ENCODE results near the gene OR52A1.
"Not testable (repeated sequence)": the region's sequence is repeated elsewhere in the genome, so short reads cannot be mapped to it uniquely, and the experiment has no call there.

Gene OR52A1

DNA sequence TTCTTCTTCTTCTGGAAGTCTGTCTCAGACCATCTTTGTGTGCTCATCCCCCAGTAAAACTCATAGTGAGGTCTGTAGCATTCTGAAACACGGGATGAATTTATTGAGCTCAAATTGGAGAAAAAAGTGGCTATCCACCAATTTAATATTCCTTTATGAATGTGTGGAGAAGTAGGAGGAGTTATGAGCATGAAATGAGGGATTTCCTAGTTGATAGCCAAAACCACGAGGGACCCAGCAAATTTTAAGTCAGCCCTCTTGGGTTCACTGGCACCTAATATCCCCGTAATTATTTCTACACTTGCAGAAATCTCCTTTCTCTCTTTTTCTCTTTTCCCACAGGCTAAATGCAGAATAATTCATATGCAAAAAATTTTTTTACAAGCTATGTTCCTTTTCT lies at the start of gene OR52A1:
TSS of gene OR52A1 (minus strand) at position 101 of the 400 bp plus-strand sequence. CDS start 2,388 bp downstream, outside the sequence.
- no peak for DNase-seq

DNA sequence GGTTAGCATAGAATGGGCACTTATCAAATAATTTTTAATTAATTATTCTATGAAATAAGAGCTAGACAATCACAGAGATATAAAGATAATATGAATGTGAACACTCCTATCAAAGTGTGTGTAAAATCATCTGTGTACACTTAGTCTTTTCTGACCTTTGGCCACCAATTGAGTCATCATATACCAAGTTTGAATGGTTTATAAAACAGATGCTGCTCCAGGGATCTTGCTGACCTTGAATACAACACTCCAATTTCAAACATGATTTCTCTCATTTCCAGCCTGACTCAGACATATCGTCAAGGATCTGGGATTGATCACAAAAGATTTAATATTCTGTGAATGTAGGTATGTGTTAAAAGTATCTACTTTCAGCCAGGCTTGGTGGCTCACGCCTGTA lies 48.8 kb upstream of the OR52A1 start:
- DNase-seq, result no peak

DNA sequence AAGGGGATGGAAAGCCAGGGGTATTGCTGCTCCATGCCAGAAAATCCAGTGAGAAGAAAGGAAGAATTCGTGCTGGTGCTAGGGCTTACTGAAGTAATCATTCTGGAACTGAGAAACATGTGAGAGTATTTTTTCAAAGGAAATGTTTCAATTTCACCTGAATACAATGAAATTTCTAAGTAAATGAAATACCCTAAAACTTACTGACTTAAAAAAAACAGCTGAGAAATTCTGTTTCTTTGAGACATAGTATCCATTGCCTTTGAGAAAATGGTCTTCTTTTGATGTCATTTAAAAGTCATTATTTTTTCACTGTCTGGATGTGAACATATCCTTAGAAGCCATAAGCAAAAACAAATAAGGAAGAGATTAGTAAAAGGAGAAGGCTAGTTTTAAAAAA lies 46.0 kb upstream of the OR52A1 start, which contains the start of gene OR51V1:
TSS of gene OR51V1 (minus strand) at position 101 of the 400 bp plus-strand sequence. CDS start at position 101, 0 bp downstream.
- no peak for DNase-seq

DNA sequence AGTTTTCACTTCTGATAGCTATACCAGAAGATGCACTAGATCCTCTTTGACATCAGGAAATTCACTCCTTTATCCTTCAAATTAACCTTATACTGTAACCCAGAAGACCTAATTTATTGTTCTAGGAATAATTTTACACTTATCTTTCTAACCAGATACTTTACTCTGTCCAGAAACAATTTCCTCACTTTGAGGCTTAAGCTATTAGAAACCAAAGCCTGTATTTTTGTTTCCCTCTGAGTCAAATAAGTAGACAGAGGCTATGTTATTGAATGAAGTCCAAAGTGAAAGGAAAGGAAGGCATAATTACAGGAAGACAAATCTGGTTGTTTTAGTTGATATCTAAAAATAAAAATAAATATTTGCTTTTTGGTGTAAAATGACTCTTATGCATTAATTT lies 43.7 kb upstream of the OR52A1 start:
- DNase-seq, result no peak

DNA sequence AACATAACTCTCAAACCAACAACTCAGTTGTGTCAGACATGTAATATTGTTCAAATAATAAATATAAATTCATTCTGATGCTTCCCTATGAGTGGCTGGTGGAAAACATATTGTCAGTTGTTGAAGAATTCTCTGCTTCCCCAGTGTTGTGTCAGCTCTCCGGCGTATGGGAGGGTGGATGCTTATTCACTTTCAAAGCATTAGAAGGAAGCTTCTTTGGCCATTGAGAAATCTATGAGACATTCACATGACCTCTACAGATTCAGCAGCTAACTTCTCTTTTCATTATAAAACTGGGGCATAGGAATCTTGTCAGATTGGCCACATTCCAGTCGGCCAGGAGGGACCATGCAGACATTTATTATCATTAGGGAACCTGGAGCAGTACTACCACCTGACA lies 43.0 kb upstream of the OR52A1 start:
- DNase-seq, result no peak

DNA sequence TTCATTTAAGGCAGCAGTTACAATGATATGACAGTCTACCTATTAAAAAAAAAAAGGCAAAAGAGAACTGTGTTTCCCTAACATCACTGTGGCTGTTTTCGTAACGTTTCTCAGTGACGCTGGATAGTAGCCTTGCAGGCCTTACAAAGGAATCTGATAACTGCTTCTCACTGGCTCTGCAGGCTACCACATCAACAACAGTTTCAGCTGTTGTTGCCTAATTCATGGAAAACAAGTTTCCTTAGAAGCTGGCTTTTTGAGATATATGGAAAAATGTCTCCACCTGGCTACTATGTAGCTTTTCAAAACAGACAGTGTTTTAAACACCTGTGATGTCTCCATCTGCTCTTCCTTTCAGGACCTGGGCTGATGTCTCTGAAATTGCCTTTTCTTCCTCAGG lies 42.2 kb upstream of the OR52A1 start:
- DNase-seq, result no peak

DNA sequence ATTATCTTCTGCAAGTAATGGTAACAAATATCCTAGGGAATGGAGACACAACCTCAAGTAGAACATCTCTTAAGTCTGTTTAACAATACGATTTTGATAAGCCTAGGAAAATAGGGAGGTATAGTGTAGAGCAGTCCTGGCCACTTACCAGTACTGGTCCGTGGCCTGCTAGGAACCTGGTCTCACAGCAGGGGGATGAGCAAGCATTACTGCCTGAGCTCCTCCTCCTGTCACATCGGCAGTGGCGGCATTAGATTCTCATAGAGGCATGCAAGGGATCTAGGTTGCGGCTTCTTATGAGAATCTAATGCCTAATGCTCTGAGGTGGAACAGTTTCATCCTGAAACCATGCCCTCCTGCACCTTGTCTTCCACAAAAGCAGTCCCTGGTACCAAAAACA lies 41.5 kb upstream of the OR52A1 start:
- no peak for DNase-seq

DNA sequence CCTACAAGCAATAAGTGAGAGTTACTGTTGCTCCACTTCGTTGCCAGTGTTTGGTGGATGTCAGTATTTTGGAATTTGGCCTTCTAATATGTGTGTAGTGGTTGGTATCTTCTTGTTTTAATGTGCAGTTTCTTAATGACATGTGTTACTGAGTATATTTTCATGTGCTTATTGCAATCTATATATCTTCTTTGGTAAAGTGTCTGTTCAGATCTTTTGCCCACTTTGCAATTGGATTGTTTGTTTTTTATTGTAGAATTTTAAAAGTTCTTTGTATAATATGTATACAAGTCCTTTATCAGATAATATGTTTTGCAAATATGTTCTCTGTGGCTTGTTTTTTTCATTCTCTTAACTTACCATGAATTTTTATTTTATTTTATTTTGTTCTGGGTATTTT lies 38.2 kb upstream of the OR52A1 start:
- no peak for DNase-seq

DNA sequence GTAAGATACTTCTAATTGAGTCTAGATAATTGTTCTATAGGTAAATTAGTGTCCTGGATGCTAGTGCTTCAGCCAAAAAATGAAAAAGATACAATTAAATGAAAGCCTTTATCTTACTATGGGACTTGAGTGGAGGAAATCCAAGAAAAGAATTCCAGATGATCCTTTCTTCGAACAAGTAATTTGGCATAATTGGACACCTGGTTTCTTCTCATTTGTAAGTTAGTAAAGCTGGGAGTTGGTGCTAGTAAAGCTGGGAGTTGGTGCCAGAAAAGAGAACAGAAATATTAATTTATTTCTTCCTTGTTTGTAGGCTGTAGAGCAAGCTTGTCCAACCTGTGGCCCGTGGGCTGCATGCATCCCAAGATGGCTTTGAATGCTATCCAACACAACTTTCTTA lies 33.6 kb upstream of the OR52A1 start:
- no peak for DNase-seq

DNA sequence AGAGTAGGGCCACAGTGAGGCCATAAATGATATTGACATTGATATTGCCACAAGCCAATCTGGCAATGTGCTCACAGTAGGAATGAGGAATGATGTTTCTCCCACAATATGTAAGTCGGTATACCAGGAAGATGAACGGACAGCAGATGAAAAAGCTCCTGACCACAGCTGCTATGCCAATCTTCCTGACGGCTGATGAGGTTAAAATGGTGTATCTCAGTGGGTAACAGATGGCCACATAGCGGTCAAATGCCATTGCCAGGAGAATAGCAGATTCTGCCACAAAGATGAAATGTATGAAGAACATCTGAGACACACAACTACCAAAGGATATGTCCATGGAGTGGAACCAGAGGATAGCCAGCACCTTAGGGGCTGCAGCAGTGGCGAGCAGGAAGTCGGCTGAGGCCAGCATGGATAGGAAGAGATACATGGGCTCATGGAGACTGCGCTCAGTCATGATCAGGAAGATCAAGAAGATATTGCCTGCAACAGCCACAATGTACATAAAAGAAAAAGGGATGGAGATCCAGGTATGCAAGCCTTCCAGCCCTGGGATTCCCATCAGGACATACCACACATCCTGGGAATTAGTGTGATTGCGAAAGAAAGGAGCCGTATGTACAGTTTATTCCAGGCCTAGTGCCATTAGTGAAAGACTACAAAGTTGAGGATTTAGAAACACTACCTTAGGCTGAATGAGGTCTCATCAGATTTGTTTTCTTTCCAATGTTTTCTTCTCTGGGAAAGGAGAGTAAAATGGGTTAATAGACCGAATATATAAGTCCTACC lies 23.7 kb upstream of the OR52A1 start:
- DNase-seq, result no peak

DNA sequence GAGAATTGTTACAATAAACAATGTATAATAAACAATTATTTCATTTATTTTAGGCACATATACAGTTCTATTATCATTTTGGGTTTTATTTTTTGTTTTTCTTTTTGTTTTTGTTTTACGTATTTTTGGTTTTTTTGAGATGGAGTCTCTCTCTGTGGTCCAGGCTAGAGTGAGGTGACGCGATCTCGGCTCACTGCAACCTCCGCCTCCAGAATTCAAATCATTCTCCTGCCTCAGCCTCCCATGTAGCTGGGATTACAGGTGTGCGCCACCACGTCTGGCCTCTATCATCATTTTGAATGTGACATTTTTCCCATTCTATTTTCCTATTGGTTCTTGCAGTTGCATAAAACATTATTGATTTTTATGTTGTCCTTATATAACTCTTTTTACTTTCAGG lies 20.4 kb upstream of the OR52A1 start:
- no peak for DNase-seq

DNA sequence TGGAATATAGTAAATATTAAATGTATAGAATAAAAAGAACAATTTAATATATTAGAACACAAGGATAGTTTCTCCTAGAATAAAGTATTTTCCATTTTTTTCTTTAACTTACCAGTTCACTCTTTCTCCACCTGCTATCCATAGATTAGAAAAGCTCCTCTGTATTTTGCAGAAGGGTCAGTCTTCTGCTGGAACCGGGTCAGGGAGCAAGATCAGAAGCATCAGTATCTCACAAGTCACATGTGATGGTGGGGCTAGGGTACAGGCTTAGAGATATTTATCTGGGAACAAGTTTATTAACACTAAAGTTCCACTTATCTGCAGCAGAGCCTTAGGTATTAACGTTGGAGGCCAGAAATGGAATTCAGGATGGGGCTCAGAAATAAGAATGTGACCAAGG lies 17.3 kb upstream of the OR52A1 start:
- no peak for DNase-seq

DNA sequence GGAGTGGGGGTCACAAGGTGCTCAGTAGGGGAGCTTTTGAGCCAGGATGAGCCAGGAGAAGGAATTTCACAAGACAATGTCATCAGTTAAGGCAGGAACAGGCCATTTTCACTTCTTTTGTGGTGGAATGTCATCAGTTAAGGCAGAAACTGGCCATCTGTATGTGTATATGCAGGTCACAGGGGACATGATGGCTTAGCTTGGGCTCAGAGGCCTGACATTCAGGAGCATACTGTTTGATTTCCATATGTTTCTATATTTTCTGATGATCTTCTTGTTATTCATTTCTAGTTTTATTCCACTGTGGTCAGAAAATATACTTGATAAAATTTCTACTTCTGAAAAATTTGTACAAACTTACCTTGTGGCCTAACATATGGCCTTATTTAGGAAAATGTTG lies 11.3 kb upstream of the OR52A1 start:
- DNase-seq, result not testable (repeated sequence)

DNA sequence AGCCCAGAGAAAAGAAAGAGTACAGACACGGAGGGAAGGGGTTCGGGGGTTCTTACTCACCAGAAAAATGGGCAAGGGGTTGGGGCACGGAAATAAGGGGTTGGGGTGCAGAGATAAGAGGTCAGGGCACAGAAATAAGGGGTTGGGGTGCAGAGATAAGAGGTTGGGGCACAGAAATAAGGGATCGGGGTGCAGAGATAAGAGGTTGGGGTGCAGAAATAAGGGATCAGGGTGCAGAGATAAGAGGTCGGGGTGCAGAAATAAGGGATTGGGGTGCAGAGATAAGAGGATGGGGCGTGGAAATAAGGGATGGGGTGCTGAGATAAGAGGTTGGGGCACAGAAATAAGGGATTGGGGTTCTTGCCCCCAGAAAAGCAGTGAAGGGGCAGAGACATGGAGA lies 10.2 kb upstream of the OR52A1 start:
- DNase-seq, result not testable (repeated sequence)

DNA sequence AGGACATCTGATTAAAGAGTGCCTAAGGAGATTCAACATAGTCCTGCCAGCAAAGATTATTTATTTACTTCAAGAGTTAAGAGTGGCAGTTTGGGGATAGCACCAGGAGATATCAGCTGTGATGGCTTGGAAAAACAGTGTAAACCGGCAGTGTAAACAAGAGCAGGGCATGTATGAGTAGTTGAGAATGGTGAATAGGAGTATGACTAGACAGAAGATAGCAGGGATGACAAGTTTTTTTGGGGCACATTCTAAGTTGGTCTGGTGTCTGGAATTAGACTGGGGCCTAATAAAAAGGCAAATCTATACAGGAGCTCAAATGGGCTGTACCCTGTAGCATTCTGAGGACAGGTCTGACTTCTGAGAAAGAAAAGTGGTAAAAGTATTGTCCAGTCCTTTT lies 6.5 kb upstream of the OR52A1 start:
- DNase-seq, result not testable (repeated sequence)

DNA sequence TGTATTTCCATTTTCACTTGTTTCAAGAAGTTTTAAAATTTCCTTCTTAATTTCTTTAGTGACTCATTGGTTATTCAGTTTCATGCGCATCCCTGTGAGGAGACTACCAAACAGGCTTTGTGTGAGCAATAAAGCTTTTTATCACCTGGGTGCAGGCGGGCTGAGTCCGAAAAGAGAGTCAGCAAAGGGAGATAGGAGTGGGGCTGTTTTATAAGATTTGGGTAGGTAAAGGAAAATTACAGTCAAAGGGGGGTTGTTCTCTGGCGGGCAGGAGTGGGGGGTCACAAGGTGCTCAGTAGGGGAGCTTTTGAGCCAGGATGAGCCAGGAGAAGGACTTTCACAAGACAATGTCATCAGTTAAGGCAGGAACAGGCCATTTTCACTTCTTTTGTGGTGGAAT lies 5.7 kb upstream of the OR52A1 start:
- not testable (repeated sequence) for DNase-seq

DNA sequence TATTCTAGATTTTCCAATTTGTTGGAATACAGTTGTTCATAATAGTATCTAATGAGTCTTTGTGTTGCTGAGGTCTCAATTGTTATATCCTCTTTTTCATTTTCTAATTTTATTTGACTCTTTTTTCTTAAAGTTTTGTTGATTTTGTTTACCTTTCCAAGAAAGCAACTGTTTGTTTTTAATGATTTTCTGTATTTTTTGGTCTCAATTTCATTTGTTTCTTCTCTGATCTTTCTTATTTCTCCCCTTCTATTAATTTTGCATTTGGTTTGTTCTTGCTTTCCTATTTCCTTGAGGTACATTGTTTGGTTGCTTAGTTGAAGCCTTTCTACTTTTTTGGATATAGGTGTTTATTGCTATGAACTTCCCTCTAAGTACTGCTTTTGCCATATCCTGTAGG lies 5.2 kb upstream of the OR52A1 start:
- DNase-seq, result no peak

DNA sequence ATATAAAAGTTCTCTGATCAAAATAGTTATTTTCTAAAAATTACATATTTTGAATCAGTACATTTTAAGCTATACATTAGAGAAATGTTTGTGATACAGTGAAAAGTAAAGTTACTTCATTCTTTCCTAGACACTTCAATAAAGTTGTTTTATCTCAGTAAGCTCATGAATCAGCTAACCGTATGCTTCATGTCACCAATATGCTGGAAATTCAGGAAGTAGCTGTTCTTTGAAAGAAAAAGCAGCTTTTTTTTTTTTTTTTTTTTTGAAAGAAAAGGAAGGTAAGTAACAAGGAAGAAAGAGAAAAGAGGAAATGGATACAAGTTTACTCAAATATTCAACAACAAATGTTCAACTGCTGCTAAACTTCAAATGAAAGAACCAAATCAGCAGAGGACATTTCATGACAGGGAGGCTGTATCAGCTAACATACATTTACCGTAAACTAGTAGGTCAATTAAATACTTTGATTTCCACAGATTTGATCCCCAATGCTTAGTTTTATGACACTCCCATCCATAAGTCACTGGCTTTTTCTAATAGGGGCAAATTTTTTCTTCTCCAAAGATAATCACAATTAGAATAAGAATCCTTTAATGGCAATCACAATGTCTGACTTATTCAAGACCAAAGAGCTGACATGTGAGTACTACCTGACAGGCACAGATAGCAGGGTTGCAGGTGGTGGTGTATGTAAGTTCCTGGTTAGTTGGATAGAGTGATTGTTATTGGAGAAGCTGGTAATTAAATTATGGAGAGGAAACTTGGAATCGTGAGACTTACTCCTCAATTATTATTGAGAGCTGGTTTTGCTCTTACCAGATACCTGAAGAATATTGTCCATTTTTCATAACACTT lies 754 bp downstream of the OR52A1 start:
- DNase-seq, result no peak

DNA sequence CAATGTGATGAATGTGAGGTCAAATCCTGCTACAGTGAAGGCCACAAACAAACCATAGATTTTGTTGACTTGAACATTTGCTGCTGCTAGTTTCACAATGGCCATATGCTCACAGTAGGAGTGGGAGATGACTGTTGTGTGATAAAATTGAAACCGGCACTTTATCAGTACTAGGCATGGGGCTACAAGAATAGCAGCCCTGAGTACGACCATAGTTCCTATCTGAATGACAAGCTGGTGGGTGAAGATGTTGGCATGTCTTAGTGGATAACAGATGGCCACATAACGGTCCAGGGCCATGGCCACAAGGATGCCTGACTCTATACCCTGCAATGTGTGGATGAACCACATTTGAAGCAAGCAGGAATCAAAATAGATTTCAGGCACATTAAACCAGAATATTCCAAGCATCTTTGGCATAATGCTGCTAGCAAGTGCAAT lies 2.8 kb downstream of the OR52A1 start:
- no peak for DNase-seq

DNA sequence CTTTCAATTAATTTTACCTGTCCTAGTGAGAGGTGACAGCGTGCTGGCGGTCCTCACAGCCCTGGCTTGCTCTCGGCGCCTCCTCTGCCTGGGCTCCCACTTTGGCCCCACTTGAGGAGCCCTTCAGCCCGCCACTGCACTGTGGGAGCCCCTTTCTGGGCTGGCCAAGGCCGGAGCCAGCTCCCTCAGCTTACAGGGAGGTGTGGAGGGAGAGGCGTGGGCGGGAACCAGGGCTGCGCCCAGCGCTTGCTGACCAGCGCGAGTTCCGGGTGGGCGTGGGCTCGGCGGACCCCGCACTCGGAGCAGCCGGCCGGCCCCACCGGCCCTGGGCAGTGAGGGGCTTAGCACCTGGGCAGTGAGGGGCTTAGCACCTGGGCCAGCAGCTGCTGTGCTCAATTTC lies 10.4 kb downstream of the OR52A1 start:
- DNase-seq, result not testable (repeated sequence)

DNA sequence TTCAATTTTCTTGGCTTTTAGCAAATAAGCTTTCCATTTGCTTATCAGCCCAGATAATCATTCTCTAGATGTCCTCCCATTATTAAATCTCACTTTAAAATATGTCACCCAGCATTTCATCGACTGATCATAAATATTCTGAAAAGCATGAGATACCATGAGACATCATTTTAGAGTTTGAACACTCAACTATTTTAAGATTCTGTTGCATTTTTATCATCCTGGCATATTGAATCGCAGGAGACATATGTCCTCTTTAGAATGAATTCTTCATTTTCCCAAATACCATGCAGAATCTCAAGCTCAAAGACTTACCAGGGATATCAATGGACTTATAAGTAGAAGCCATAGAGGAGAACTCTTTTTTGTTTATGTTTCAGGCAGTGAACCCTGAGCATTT lies 16.6 kb downstream of the OR52A1 start, which contains the start of gene OR52A5:
TSS of gene OR52A5 (minus strand) at position 361 of the 400 bp plus-strand sequence. CDS start 5,714 bp downstream, outside the sequence.
- DNase-seq, result no peak

DNA sequence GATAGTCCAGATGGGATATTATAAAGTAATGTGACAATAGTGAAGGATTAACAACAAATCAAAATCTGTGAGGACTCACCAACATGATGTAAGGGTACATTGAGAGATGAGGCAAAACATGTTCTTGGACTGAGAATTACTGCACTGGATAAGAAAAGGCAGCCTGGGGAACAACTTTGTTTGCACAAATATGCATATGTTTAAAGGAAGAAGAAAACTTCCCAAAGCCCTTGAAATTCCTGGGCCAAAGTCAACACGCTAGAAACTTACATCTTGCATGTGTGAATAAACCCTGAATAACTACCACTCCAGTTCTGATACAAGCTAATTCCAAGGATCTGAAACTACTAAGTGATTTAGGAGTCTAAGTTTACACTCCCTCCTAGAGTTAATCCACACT lies 17.5 kb downstream of the OR52A1 start:
- no peak for DNase-seq

DNA sequence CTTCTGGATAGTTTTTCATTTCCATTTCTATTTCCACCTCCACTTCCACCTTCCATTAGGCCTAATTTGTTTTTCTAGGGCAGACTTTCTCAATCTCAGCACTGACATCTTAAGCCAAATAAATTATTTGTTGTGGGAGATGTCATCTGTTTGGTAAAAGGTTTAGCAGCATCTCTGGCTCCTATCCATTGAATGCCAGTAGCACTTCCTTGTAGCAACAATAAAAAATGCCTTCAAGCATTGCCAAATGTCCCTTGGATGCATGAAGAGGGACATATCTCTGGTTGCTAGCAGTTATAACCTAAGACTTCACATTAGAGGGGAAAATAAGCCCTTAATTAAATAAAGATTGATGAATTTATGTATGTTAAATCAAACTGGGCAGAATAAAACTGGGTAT lies 18.3 kb downstream of the OR52A1 start:
- no peak for DNase-seq

Data from KG1 (cell line).